Endothelial cell of umbilical vein (primary cell): ENCODE data around the gene XYLT1. TPM values are rescaled to one million over a fixed set of nuclear protein-coding genes. Genes with fewer than 3 reads are reported as not detected.

Experiments
- BruUV-seq: library from RNA; stranded (reverse); fragments of 400-500 nt; replicated peaks from 2 replicates; lab custom pipeline; 2021; lab: Mats Ljungman, UMichigan
- CTCF ChIA-PET: fragments of 300-600, 350-600 bp; sonication (Branson Sonifier 250); formaldehyde crosslinking; loops from one replicate; lab custom pipeline; 2021; ENCODE audit warnings: antibody characterized with exemption, inconsistent platforms; lab: Charles Lee
- POLR2A ChIA-PET: fragments of 300-600, 350-600 bp; sonication (Branson Sonifier 250); formaldehyde crosslinking; loops from one replicate; lab custom pipeline; 2021; ENCODE audit warnings: antibody characterized with exemption, inconsistent platforms; lab: Charles Lee
- DNase-seq: peaks from one replicate; pipeline ENCODE4 v3.0.0-alpha.2; 2011; ENCODE audit warnings: low read depth, low spot score
- FAIRE-seq: peaks from 2 replicates; lab custom pipeline; 2011; peaks lifted over from hg19 to GRCh38; lab: Jason Lieb, UNC
- H2AFZ ChIP-seq: 2 replicates; pipeline ENCODE4 v1.6.0; 2012; ENCODE audit warnings: low read depth, low read length, control low read depth, inconsistent platforms
- H3K27ac ChIP-seq: 2 replicates; pipeline ENCODE4 v1.5.1; 2011; ENCODE audit warnings: low read depth, mild to moderate bottlenecking, control low read depth, low read length, moderate library complexity; ENCODE audit not compliant: insufficient read depth
- H3K27me3 ChIP-seq, 2 experiments: 2 replicates each; pipeline versions ENCODE4 v1.6.0 to v1.6.1; 2011; ENCODE audit warnings: low read length in 2 of 2, mixed read lengths in 1 of 2; ENCODE audit not compliant: control insufficient read depth in 2 of 2, insufficient read depth in 2 of 2
- H3K36me3 ChIP-seq, 2 experiments: 2 replicates in 1 of 2; 3 replicates in 1 of 2; pipeline ENCODE4 v1.5.1; 2011; ENCODE audit warnings: low read length in 2 of 2, mild to moderate bottlenecking in 1 of 2, moderate library complexity in 1 of 2; ENCODE audit not compliant: control insufficient read depth in 2 of 2, insufficient read depth in 2 of 2; ENCODE audit errors: extremely low read depth in 1 of 2
- H3K4me1 ChIP-seq: 3 replicates; pipeline ENCODE4 v1.5.1; 2011; ENCODE audit warnings: mild to moderate bottlenecking, low read length; ENCODE audit not compliant: control insufficient read depth, insufficient read depth; ENCODE audit errors: extremely low read depth
- H3K4me2 ChIP-seq: 2 replicates; pipeline ENCODE4 v1.6.1; 2011; ENCODE audit warnings: low read length, control low read depth, mixed read lengths; ENCODE audit not compliant: insufficient read depth
- H3K4me3 ChIP-seq, 3 experiments: fragments of 200-600 bp in 1 of 3; sonication (generic), shearing (Covaris generic) in 1 of 3; replicated peaks in 1 of 3; 2 replicates each; pipeline ENCODE4 v1.5.1; 2011 to 2016; ENCODE audit warnings: control low read depth in 3 of 3, low read length in 3 of 3, mild to moderate bottlenecking in 2 of 3, inconsistent platforms in 1 of 3, low read depth in 1 of 3, moderate library complexity in 1 of 3; ENCODE audit not compliant: insufficient read depth in 1 of 3
- H3K79me2 ChIP-seq: 2 replicates; pipeline ENCODE4 v1.6.0; 2012; ENCODE audit warnings: low read length, inconsistent platforms; ENCODE audit not compliant: control insufficient read depth, insufficient read depth
- H3K9ac ChIP-seq: replicated peaks from 2 replicates; pipeline ENCODE3; 2011; ENCODE audit warnings: low read length, control low read depth; ENCODE audit not compliant: insufficient read depth; ENCODE audit errors: extremely low read depth
- H3K9me1 ChIP-seq: replicated peaks from 3 replicates; pipeline ENCODE4 v1.6.0; 2011; ENCODE audit warnings: mild to moderate bottlenecking, low read length; ENCODE audit not compliant: control insufficient read depth, insufficient read depth; ENCODE audit errors: extremely low read depth
- H3K9me3 ChIP-seq: replicated peaks from 2 replicates; pipeline ENCODE4 v1.5.1; 2012; ENCODE audit warnings: low read length, inconsistent platforms; ENCODE audit not compliant: control insufficient read depth, insufficient read depth
- H4K20me1 ChIP-seq: replicated peaks from 2 replicates; pipeline ENCODE3; 2011; ENCODE audit warnings: mild to moderate bottlenecking, low read length; ENCODE audit not compliant: control insufficient read depth, insufficient read depth; ENCODE audit errors: extremely low read depth
- CTCF ChIP-seq, 2 donors: IDR thresholded peaks; 1 replicate in 1 of 2; 2 replicates in 1 of 2; pipeline ENCODE4 v1.5.1; 2011; ENCODE audit warnings: low read length in 2 of 2, mild to moderate bottlenecking in 2 of 2, moderate library complexity in 2 of 2, control low read depth in 1 of 2, inconsistent platforms in 1 of 2, low read depth in 1 of 2; ENCODE audit not compliant: insufficient read depth in 1 of 2; ENCODE audit errors: extremely low read depth in 1 of 2
- EZH2 ChIP-seq: IDR thresholded peaks from 2 replicates; pipeline ENCODE4 v1.6.1; 2012; ENCODE audit warnings: borderline replicate concordance, low read depth, mild to moderate bottlenecking, moderate library complexity, low read length, inconsistent platforms; ENCODE audit not compliant: severe bottlenecking
- FOS ChIP-seq: IDR thresholded peaks from 2 replicates; pipeline ENCODE4 v1.6.1; 2011; ENCODE audit warnings: mild to moderate bottlenecking, low read length, moderate library complexity, borderline replicate concordance; ENCODE audit not compliant: insufficient read depth
- GATA2 ChIP-seq: IDR thresholded peaks from 2 replicates; pipeline ENCODE4 v1.7.0; 2011; ENCODE audit warnings: low read depth, mild to moderate bottlenecking, moderate library complexity, mixed read lengths, low read length; ENCODE audit not compliant: insufficient read length, insufficient read depth
- JUN ChIP-seq: IDR thresholded peaks from 2 replicates; pipeline ENCODE4 v1.6.1; 2011; ENCODE audit warnings: borderline replicate concordance, low read depth; ENCODE audit not compliant: insufficient read length, insufficient read depth
- MAX ChIP-seq: IDR thresholded peaks from 2 replicates; pipeline ENCODE4 v1.6.1; 2011; ENCODE audit not compliant: insufficient read depth, insufficient read length
- MYC ChIP-seq: IDR thresholded peaks from one replicate; pipeline ENCODE4 v1.6.1; 2011; ENCODE audit warnings: mild to moderate bottlenecking, low read depth, low read length
- POLR2A ChIP-seq: IDR thresholded peaks from 2 replicates; pipeline ENCODE4 v1.6.1; 2012; ENCODE audit warnings: low read depth, mild to moderate bottlenecking, control low read depth, low read length
- POLR2AphosphoS5 ChIP-seq: IDR thresholded peaks from 2 replicates; pipeline ENCODE4 v1.6.1; 2012; ENCODE audit warnings: low read depth, mild to moderate bottlenecking, control low read depth, low read length, moderate library complexity; ENCODE audit not compliant: insufficient read depth
- dilution Hi-C: fragments of 300-500 bp; cut with MboI; formaldehyde crosslinking; loops from one replicate; pipeline ENCODE4 v1.15.0; 2019; ENCODE audit warnings: low sequenced_read_pairs; ENCODE audit not compliant: extremely low pct_ligation_motif_present
- intact Hi-C: fragments of 100-400 bp; cut with micrococcal nuclease; formaldehyde crosslinking; loops from one replicate; pipeline ENCODE4 v1.10.0; 2022
- polyA plus RNA-seq, 4 experiments: library from polyadenylated mRNA; depleted of rRNA in 3 of 4; stranded (reverse) in 3 of 4; unstranded in 1 of 4; fragments of >200 nt; gene quantifications; 2 replicates each; pipeline versions ENCODE4 v1.2.1 to v1.2.3, GENCODE V29; 2011 to 2012; ENCODE audit warnings: missing spikeins in 1 of 4
- total RNA-seq: library from RNA; stranded (reverse); gene quantifications from 2 replicates; pipeline ENCODE4 v1.2.3, GENCODE V29; 2021

The XYLT1 gene
- total and polyA plus RNA-seq, 2 donors (not counting 3 experiments of a cell fraction or from before 2014, with no cell fraction given): 0.63 to 2.9 TPM

GRCh38 chr16:17212606-17213005 lies 258.2 kb downstream of the XYLT1 start:
- Histone ChIP-seq H3K36me3 (no peaks in the 10 kb centered on the region), H3K27ac (no peak overlapping the region), H2AFZ (no peak overlapping the region), H3K9ac (no peak overlapping the region), H3K79me2 (no peaks in the 10 kb centered on the region), H3K9me1 (no peaks in the 10 kb centered on the region), H3K4me1 (no peaks in the 10 kb centered on the region), H4K20me1 (no peaks in the 10 kb centered on the region), H3K27me3 (no peaks in the 10 kb centered on the region), H3K9me3 (no peaks in the 10 kb centered on the region), H3K4me2 (no peak overlapping the region), H3K4me3 (no peak overlapping the region)
- FAIRE-seq (no peak), DNase-seq (no peak)
- intact Hi-C loops: no loop called here
- TF ChIP-seq MYC (no peak), GATA2 (no peak), CTCF (IDR thresholded peaks at IDR 0.05; ENCODE audit: extremely low read depth in 1 of 2, insufficient read depth in 1 of 2, low read depth in 1 of 2, low read length in 2 of 2) (no peak), POLR2A (no peak), MAX (no peak), POLR2AphosphoS5 (no peak), EZH2 (no peak), JUN (no peak), FOS (no peak)
- dilution Hi-C loops: no loop called here
- POLR2A ChIA-PET: no interaction called here
- BruUV-seq: no TSS peak
- CTCF ChIA-PET: no interaction called here
